ENCODE results near the gene ARID2. TPM values are rescaled to one million over a fixed set of nuclear protein-coding genes. Genes with fewer than 3 reads are reported as not detected.

ARID2 gene
- polyA plus RNA-seq, 1 donor (not counting 4 experiments of a cell fraction or from before 2014, with no cell fraction given), result 15.1 TPM

DNA sequence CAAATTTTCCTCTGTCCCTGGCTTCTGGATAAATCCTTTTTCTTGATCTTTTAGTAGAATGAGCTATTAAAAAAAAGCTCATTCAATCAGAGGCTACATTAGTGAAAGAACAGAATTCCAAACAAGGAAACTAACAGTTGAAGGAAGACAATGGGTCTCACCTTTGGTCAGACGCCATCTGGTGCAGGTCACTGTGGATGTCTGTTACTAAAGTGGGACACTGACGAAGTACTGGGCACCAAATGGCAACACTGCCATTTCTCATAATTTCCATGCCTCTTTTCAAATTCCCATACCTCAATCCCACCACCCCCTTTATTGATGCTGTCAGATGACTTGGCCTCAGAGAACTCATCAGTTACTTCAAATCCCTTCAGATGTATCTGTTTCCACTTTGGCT is 24.5 kb upstream of the ARID2 start:
- no peak overlapping the region for H3K9ac ChIP-seq (ENCODE audit: control insufficient read depth, extremely low read depth, insufficient read depth, low read length)
- no peak for FAIRE-seq
- H4K20me1 ChIP-seq (ENCODE audit: control insufficient read depth, extremely low read depth, insufficient read depth, low read length), result no peaks in the 10 kb centered on the region
- H3K27me3 ChIP-seq (ENCODE audit: control insufficient read depth, extremely low read depth, insufficient read depth, low read length), result no peaks in the 10 kb centered on the region
- H3K36me3 ChIP-seq (ENCODE audit: control insufficient read depth in 2 of 2, extremely low read depth in 1 of 2, insufficient read depth in 2 of 2, low read length in 2 of 2), result no peaks in the 10 kb centered on the region
- no peaks in the 10 kb centered on the region for H3K4me1 ChIP-seq (ENCODE audit: control insufficient read depth, extremely low read depth, insufficient read depth, low read length)
- H3K79me2 ChIP-seq (ENCODE audit: control insufficient read depth, insufficient read depth, low read length), result no peaks in the 10 kb centered on the region
- no peaks in the 10 kb centered on the region for H3K9me1 ChIP-seq (ENCODE audit: control insufficient read depth, extremely low read depth, insufficient read depth, low read length)
- no peak overlapping the region for H3K4me2 ChIP-seq (ENCODE audit: control insufficient read depth, extremely low read depth, insufficient read depth, low read depth, low read length)
- H3K9me3 ChIP-seq (ENCODE audit: control insufficient read depth, low read depth, low read length), result no peaks in the 10 kb centered on the region
- H3K27ac ChIP-seq (ENCODE audit: control insufficient read depth, insufficient read depth, low read length), result no peak overlapping the region
- no peak overlapping the region for H2AFZ ChIP-seq (ENCODE audit: control insufficient read depth, low read length)
- TF ChIP-seq EZH2 (IDR thresholded peaks at IDR 0.05; ENCODE audit: low read length), result no peak
- TF ChIP-seq, protein P1, sequence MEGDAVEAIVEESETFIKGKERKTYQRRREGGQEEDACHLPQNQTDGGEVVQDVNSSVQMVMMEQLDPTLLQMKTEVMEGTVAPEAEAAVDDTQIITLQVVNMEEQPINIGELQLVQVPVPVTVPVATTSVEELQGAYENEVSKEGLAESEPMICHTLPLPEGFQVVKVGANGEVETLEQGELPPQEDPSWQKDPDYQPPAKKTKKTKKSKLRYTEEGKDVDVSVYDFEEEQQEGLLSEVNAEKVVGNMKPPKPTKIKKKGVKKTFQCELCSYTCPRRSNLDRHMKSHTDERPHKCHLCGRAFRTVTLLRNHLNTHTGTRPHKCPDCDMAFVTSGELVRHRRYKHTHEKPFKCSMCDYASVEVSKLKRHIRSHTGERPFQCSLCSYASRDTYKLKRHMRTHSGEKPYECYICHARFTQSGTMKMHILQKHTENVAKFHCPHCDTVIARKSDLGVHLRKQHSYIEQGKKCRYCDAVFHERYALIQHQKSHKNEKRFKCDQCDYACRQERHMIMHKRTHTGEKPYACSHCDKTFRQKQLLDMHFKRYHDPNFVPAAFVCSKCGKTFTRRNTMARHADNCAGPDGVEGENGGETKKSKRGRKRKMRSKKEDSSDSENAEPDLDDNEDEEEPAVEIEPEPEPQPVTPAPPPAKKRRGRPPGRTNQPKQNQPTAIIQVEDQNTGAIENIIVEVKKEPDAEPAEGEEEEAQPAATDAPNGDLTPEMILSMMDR (optimal IDR thresholded peaks at IDR 0.05 in 1 of 3, IDR thresholded peaks at IDR 0.05 in 1 of 3, conservative IDR thresholded peaks at IDR 0.05 in 1 of 3; ENCODE audit: extremely low read depth in 1 of 3, insufficient read depth in 2 of 3, low read length in 3 of 3), result no peak
- dilution Hi-C loops (cut with MboI; ENCODE audit: extremely low pct_ligation_motif_present, low sequenced_read_pairs), result no loop called here
- no peak for DNase-seq (ENCODE audit: low read depth, low spot score)
- H3K4me3 ChIP-seq (ENCODE audit: control insufficient read depth in 2 of 3, extremely low read depth in 1 of 3, insufficient read depth in 2 of 3, low read depth in 1 of 3, low read length in 3 of 3), result no peak overlapping the region

DNA sequence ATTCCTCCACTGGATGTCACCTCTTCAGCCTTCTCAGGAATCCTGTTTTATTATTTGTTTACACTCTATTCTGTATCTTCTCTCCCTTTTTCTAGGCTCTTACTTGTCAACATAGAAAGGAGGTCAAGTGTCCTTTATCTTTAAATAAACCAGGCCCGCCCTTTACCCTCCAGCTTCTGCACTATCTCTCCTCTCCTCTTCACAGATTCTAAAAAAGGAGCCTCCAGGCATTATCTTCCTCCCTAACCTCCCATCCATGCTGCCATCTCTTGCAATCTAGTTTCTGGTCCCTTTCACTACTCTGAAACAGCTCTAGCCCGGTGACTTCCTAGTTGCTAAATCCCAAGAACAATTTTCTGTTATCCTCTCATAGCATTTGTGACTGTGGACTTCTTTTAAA is 24.1 kb upstream of the ARID2 start:
- dilution Hi-C loops (cut with MboI; ENCODE audit: extremely low pct_ligation_motif_present, low sequenced_read_pairs), result no loop called here

More for the DNA sequence above, 24.1 kb upstream of the ARID2 start:
- no peaks in the 10 kb centered on the region for H3K4me1 ChIP-seq (ENCODE audit: control insufficient read depth, extremely low read depth, insufficient read depth, low read length)
- no peak for TF ChIP-seq EZH2 (IDR thresholded peaks at IDR 0.05; ENCODE audit: low read length)
- TF ChIP-seq, protein P1 (optimal IDR thresholded peaks at IDR 0.05 in 1 of 3, IDR thresholded peaks at IDR 0.05 in 1 of 3, conservative IDR thresholded peaks at IDR 0.05 in 1 of 3; ENCODE audit: extremely low read depth in 1 of 3, insufficient read depth in 2 of 3, low read length in 3 of 3), result no peak
- H3K9me3 ChIP-seq (ENCODE audit: control insufficient read depth, low read depth, low read length), result no peaks in the 10 kb centered on the region
- H3K27me3 ChIP-seq (ENCODE audit: control insufficient read depth, extremely low read depth, insufficient read depth, low read length), result no peaks in the 10 kb centered on the region
- no peak overlapping the region for H2AFZ ChIP-seq (ENCODE audit: control insufficient read depth, low read length)
- H3K9me1 ChIP-seq (ENCODE audit: control insufficient read depth, extremely low read depth, insufficient read depth, low read length), result no peaks in the 10 kb centered on the region
- H3K4me2 ChIP-seq (ENCODE audit: control insufficient read depth, extremely low read depth, insufficient read depth, low read depth, low read length), result no peak overlapping the region
- no peaks in the 10 kb centered on the region for H3K79me2 ChIP-seq (ENCODE audit: control insufficient read depth, insufficient read depth, low read length)
- FAIRE-seq (no peak), DNase-seq (ENCODE audit: low read depth, low spot score) (no peak)
- no peaks in the 10 kb centered on the region for H3K36me3 ChIP-seq (ENCODE audit: control insufficient read depth in 2 of 2, extremely low read depth in 1 of 2, insufficient read depth in 2 of 2, low read length in 2 of 2)
- H4K20me1 ChIP-seq (ENCODE audit: control insufficient read depth, extremely low read depth, insufficient read depth, low read length), result no peaks in the 10 kb centered on the region
- H3K27ac ChIP-seq (ENCODE audit: control insufficient read depth, insufficient read depth, low read length), result no peak overlapping the region
- H3K4me3 ChIP-seq (ENCODE audit: control insufficient read depth in 2 of 3, extremely low read depth in 1 of 3, insufficient read depth in 2 of 3, low read depth in 1 of 3, low read length in 3 of 3), result no peak overlapping the region
- no peak overlapping the region for H3K9ac ChIP-seq (ENCODE audit: control insufficient read depth, extremely low read depth, insufficient read depth, low read length)

Data from keratinocyte (primary cell).